Stimulated activated naive CD8-positive, alpha-beta T cell treated with anti-CD3 and anti-CD28 coated beads, Interleukin-15, Interleukin-2, amounts not matched to agents 100 ng/mL and 50 ng/mL, for 24 hours (primary cell): ENCODE measurements around the gene CD8B2.
"Not testable (repeated sequence)": the region's sequence is repeated elsewhere in the genome, so short reads cannot be mapped to it uniquely, and the experiment has no call there.

Experiments used
- H3K27ac Mint-ChIP-seq: one replicate; pipeline ENCODE4 v1.8.0; 2021; ENCODE audit warnings: mild to moderate bottlenecking, mixed read lengths
- H3K27me3 Mint-ChIP-seq: one replicate; pipeline ENCODE4 v1.8.0; 2021; ENCODE audit warnings: mixed read lengths
- H3K36me3 Mint-ChIP-seq: one replicate; pipeline ENCODE4 v1.8.0; 2021; ENCODE audit warnings: low read depth, mixed read lengths
- H3K4me1 Mint-ChIP-seq: one replicate; pipeline ENCODE4 v1.8.0; 2021; ENCODE audit warnings: low read depth, mixed read lengths
- H3K4me3 Mint-ChIP-seq: one replicate; pipeline ENCODE4 v1.8.0; 2021; ENCODE audit warnings: mild to moderate bottlenecking, mixed read lengths
- H3K9me3 Mint-ChIP-seq: one replicate; pipeline ENCODE4 v1.8.0; 2021; ENCODE audit warnings: mixed read lengths

The CD8B2 gene

DNA sequence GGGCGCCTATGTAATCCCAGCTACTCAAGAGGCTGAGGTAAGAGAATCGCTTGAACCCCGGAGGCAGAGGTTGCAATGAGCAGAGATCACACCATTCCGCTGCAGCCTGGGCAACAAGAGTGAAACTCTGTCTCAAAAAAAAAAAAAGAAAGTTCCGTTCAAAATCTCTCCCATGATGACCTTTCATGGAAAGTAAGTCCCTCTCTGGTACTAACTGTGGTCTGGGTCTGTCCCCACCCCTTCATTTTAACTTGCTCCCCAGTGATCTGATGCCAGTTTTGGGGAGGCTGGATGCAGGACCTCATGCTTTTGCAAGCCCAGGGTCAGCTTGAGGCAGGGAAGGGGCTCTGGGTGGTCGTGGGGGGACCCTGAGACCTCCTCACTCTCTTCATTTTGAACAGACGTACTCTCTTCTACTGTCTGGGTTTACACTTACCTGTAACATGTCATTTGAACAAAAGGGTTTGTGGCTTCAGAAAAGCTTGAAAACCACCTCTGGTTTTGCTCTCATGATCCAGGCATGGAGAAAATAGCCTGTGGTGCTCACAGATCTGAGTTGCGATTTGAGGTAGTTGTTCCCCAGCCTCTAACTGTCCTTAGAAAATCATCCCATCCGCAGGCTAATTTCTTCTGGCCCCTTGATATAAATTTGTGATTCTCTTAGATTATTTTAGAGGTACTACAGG is 19.0 kb downstream of the CD8B2 start:
- not testable (repeated sequence) for H3K9me3 Mint-ChIP-seq, H3K4me3 Mint-ChIP-seq, H3K27me3 Mint-ChIP-seq, H3K36me3 Mint-ChIP-seq
- H3K4me1 Mint-ChIP-seq = peaks cover 20% of the 10 kb centered on the region
- peak overlapping the region; percentile 65 for H3K27ac Mint-ChIP-seq

- not testable (repeated sequence) for H3K27me3 Mint-ChIP-seq, H3K27ac Mint-ChIP-seq, H3K36me3 Mint-ChIP-seq, H3K9me3 Mint-ChIP-seq, H3K4me3 Mint-ChIP-seq
- peaks cover 37% of the 10 kb centered on the region for H3K4me1 Mint-ChIP-seq
Observed at GRCh38 chr2:106508660-106509373, 21.7 kb downstream of the CD8B2 start.

- not testable (repeated sequence) for H3K27me3 Mint-ChIP-seq, H3K4me3 Mint-ChIP-seq, H3K27ac Mint-ChIP-seq, H3K9me3 Mint-ChIP-seq, H3K36me3 Mint-ChIP-seq
- peaks cover 39% of the 10 kb centered on the region for H3K4me1 Mint-ChIP-seq
Observed at GRCh38 chr2:106509374-106509770, 22.2 kb downstream of the CD8B2 start.

DNA sequence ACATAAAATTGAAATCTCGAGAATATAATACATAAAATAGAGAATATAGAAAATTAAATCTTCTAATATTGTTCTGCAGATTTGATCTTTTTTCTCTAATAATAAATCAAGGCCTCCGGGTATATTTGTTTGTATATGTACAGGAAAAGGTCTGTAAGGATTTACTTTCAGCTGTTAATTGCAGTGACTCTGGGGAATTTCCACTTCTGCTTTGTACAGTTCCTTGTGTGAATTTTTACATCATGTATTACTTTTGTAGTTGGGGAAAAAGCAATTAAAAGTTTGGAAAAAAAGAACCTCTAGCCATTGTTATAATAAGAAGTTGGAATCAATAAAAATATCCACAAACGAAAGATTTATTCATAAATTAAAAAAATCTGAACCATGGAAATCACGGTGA is 23.6 kb downstream of the CD8B2 start:
- not testable (repeated sequence) for H3K4me3 Mint-ChIP-seq, H3K9me3 Mint-ChIP-seq, H3K36me3 Mint-ChIP-seq, H3K27me3 Mint-ChIP-seq
- H3K4me1 Mint-ChIP-seq = peaks cover 48% of the 10 kb centered on the region
- peak overlapping the region; percentile 65 for H3K27ac Mint-ChIP-seq

GRCh38 chr2:106511476-106511901 is 24.3 kb downstream of the CD8B2 start:
- peak overlapping the region; percentile 70 for H3K27ac Mint-ChIP-seq
- H3K4me3 Mint-ChIP-seq, H3K27me3 Mint-ChIP-seq, H3K36me3 Mint-ChIP-seq, H3K9me3 Mint-ChIP-seq: not testable (repeated sequence)
- peaks cover 42% of the 10 kb centered on the region for H3K4me1 Mint-ChIP-seq

DNA sequence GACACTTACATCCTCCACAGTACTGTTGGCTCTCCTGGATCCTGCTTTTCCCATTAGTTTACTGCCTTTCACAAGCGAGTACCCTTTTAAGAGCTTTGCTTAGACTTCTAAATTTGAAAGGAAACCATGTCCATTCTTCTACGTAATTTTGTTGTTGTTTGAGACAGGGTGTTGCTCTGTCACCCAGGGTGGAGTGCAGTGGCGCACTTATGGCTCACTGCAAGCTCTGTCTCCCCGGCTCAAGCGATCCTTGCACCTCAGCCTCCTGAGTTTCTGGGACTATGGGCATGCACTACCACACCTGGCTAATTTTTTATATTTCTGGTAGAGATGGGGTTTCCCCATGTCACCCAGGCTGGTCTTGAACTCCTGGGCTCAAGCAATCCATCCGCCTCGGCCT is 24.8 kb downstream of the CD8B2 start:
- H3K36me3 Mint-ChIP-seq, H3K9me3 Mint-ChIP-seq, H3K27me3 Mint-ChIP-seq, H3K4me3 Mint-ChIP-seq: not testable (repeated sequence)
- peak overlapping the region; percentile 70 for H3K27ac Mint-ChIP-seq
- peaks cover 37% of the 10 kb centered on the region for H3K4me1 Mint-ChIP-seq

- H3K27ac Mint-ChIP-seq, H3K9me3 Mint-ChIP-seq, H3K4me3 Mint-ChIP-seq, H3K36me3 Mint-ChIP-seq, H3K27me3 Mint-ChIP-seq: not testable (repeated sequence)
- H3K4me1 Mint-ChIP-seq = peaks cover 34% of the 10 kb centered on the region
Observed at GRCh38 chr2:106513391-106513790, 26.2 kb downstream of the CD8B2 start.

DNA sequence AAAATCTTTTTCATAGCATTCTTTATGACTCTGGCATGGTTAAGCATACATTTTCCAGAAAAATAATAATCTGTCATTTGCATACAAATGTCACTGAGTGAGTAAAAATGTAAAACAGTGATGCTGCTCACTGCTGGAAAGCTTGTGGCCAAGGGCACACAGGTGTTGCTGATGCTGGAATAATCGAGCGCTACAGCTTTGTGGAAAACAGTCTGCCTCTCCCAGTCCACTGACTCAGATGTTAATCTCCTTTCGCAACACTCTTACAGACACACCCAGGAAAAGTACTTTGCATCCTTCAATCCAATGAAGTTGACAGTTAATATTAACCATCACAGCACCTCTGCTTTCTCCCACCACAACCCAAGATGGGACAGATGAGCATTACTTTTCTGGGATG is 27.7 kb downstream of the CD8B2 start:
- Mint-ChIP-seq H3K27ac (peak overlapping the region; percentile 28), H3K4me1 (peaks cover 34% of the 10 kb centered on the region)
- H3K27me3 Mint-ChIP-seq, H3K4me3 Mint-ChIP-seq, H3K36me3 Mint-ChIP-seq, H3K9me3 Mint-ChIP-seq: not testable (repeated sequence)

- H3K4me1 Mint-ChIP-seq = peaks cover 27% of the 10 kb centered on the region
- no peak overlapping the region for H3K27ac Mint-ChIP-seq
- H3K36me3 Mint-ChIP-seq = no peaks in the 10 kb centered on the region
- H3K27me3 Mint-ChIP-seq = no peaks in the 10 kb centered on the region
- H3K4me3 Mint-ChIP-seq = no peak overlapping the region
- H3K9me3 Mint-ChIP-seq = no peaks in the 10 kb centered on the region
Observed at GRCh38 chr2:106516436-106516835, 29.3 kb downstream of the CD8B2 start.

- Mint-ChIP-seq H3K4me1 (peaks cover 24% of the 10 kb centered on the region), H3K36me3 (no peaks in the 10 kb centered on the region), H3K4me3 (no peak overlapping the region), H3K27ac (no peak overlapping the region), H3K9me3 (no peaks in the 10 kb centered on the region), H3K27me3 (no peaks in the 10 kb centered on the region)
Observed at GRCh38 chr2:106516864-106517263, 29.7 kb downstream of the CD8B2 start.

- H3K4me1 Mint-ChIP-seq = peaks cover 19% of the 10 kb centered on the region
- no peak overlapping the region for H3K4me3 Mint-ChIP-seq
- H3K9me3 Mint-ChIP-seq = no peaks in the 10 kb centered on the region
- H3K27ac Mint-ChIP-seq = no peak overlapping the region
- no peaks in the 10 kb centered on the region for H3K36me3 Mint-ChIP-seq
- no peaks in the 10 kb centered on the region for H3K27me3 Mint-ChIP-seq
Observed at GRCh38 chr2:106517329-106517728, 30.2 kb downstream of the CD8B2 start.

GRCh38 chr2:106519767-106520166 is 32.6 kb downstream of the CD8B2 start:
- H3K27ac Mint-ChIP-seq = no peak overlapping the region
- no peaks in the 10 kb centered on the region for H3K36me3 Mint-ChIP-seq
- H3K4me3 Mint-ChIP-seq = no peak overlapping the region
- H3K9me3 Mint-ChIP-seq = peaks cover 9% of the 10 kb centered on the region
- H3K4me1 Mint-ChIP-seq = peaks cover 8% of the 10 kb centered on the region
- no peaks in the 10 kb centered on the region for H3K27me3 Mint-ChIP-seq

GRCh38 chr2:106521016-106521415 is 33.9 kb downstream of the CD8B2 start:
- no peak overlapping the region for H3K27ac Mint-ChIP-seq
- no peaks in the 10 kb centered on the region for H3K27me3 Mint-ChIP-seq
- no peaks in the 10 kb centered on the region for H3K36me3 Mint-ChIP-seq

DNA sequence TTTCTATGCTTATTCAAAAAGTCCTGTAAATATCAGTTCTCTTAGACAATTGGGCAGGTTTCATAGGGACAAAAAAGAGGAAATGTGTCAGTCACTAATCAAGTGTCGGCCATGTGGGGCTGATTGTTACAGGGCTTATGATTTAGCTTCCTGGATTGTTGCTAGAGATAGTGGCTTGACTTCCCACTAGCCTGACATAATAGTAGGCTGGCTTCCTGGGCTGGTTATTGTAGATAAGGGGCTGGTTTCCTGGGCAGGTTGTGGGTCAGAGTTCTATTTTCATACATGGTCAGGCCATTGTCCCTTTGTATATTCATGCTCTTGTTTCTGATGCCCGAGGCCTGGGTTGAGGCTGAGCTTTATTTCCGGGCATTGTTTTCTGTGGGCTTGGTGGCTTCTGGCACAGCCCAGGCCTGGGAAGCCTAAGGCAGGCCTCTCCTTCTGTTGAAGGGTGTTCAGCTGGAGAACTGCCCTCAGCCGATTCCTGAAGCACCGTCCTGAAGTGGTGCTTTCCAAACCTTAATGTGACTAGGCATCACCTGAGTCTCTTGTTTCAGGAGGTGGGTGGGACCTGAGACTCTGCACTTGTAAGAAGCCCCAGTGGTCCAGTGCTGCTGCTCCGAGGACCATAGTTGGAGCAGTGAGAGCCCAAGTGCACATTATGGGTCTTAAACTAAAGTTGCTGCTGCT is 37.0 kb downstream of the CD8B2 start:
- H3K4me1 Mint-ChIP-seq = no peaks in the 10 kb centered on the region
- H3K27me3 Mint-ChIP-seq = peaks cover 3% of the 10 kb centered on the region
- no peak overlapping the region for H3K4me3 Mint-ChIP-seq
- peak overlapping the region; percentile 27 for H3K27ac Mint-ChIP-seq
- H3K9me3 Mint-ChIP-seq = peaks cover 14% of the 10 kb centered on the region
- H3K36me3 Mint-ChIP-seq = no peaks in the 10 kb centered on the region

More at GRCh38 chr2:106521016-106521415, 33.9 kb downstream of the CD8B2 start:
- Mint-ChIP-seq H3K4me1 (no peaks in the 10 kb centered on the region), H3K9me3 (peaks cover 14% of the 10 kb centered on the region), H3K4me3 (no peak overlapping the region)

GRCh38 chr2:106530866-106531265 is 43.7 kb downstream of the CD8B2 start:
- H3K36me3 Mint-ChIP-seq = no peaks in the 10 kb centered on the region
- H3K4me1 Mint-ChIP-seq = no peaks in the 10 kb centered on the region
- H3K27me3 Mint-ChIP-seq = peaks cover 3% of the 10 kb centered on the region
- H3K4me3 Mint-ChIP-seq = no peak overlapping the region
- H3K9me3 Mint-ChIP-seq = no peaks in the 10 kb centered on the region
- no peak overlapping the region for H3K27ac Mint-ChIP-seq
